ENCODE results near the gene KCNMA1. TPM values are rescaled to one million over a fixed set of nuclear protein-coding genes. Genes with fewer than 3 reads are reported as not detected.

Gene KCNMA1
- total RNA-seq, 1 experiment from 2014 or later, result 0.49 TPM

DNA sequence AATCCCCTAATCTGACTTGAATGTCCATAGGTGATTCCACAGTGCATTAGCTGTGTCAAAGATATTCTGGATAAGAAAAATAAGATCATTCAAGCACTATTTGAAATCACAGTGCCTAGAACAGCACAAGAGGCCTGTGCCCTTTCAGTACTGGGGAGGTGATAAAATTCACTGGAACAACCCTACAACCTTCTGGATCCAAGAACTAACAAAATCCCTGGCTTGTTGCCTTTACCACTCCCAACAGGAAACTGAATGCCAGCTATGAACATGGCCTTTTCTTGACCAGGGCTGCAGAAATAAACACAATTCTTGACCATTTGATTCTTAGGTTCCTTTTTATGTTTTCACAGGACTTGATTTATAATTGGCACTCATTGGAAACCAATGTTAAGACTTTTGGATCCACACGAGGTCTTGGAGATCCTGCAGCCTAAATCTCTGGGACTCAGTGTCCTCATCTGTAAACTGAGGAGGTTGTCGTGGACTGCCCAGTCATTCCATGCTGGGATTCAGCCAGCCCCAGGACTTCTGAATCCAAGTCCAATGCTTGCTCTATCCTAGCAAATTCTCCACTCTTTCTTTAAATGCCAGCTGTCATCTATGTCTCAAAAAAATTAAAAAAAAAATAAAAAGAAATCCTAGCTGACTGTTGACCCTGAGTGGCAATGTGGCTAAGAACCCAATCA is 624.7 kb downstream of the KCNMA1 start:
- no peak overlapping the region for H3K4me2 ChIP-seq (ENCODE audit: low read length)
- no peaks in the 10 kb centered on the region for H3K4me1 ChIP-seq (ENCODE audit: control insufficient read depth in 1 of 2, insufficient read depth in 2 of 2, low read length in 2 of 2)
- TF ChIP-seq EZH2phosphoT487 (IDR thresholded peaks at IDR 0.05; ENCODE audit: borderline replicate concordance), result no peak
- no peak for TF ChIP-seq EZH2 (IDR thresholded peaks at IDR 0.05)
- no peak for TF ChIP-seq ZNF274 (IDR thresholded peaks at IDR 0.05; ENCODE audit: low read depth, low read length)
- TF ChIP-seq POLR2A (IDR thresholded peaks at IDR 0.05; ENCODE audit: borderline replicate concordance, extremely low read depth, insufficient read depth, insufficient read length), result no peak
- no peak for TF ChIP-seq ZBTB33 (IDR thresholded peaks at IDR 0.05; ENCODE audit: extremely low read depth, insufficient replicate concordance, low read length)
- no peak for TF ChIP-seq MAX (IDR thresholded peaks at IDR 0.05)
- no peak for TF ChIP-seq YY1 (IDR thresholded peaks at IDR 0.05; ENCODE audit: extremely low read depth, insufficient replicate concordance, low read depth, low read length)
- no peak for TF ChIP-seq POLR2AphosphoS5 (IDR thresholded peaks at IDR 0.05; ENCODE audit: low read depth, low read length)
- TF ChIP-seq JUND (IDR thresholded peaks at IDR 0.05), result no peak
- no peak for TF ChIP-seq ZFX (IDR thresholded peaks at IDR 0.05)
- no peak for TF ChIP-seq TCF7L2 (IDR thresholded peaks at IDR 0.05; ENCODE audit: borderline replicate concordance, extremely low read depth, insufficient read depth, insufficient read length)
- no peak for TF ChIP-seq FOSL1 (IDR thresholded peaks at IDR 0.05; ENCODE audit: low read depth)
- TF ChIP-seq, protein P1, sequence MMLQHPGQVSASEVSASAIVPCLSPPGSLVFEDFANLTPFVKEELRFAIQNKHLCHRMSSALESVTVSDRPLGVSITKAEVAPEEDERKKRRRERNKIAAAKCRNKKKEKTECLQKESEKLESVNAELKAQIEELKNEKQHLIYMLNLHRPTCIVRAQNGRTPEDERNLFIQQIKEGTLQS (IDR thresholded peaks at IDR 0.05), result no peak
- intact Hi-C loops (cut with micrococcal nuclease), result no loop called here
- ChIA-PET RAD21 (ENCODE audit: low non-redundant PET in 1 of 2, low total read pairs in 2 of 2, uncharacterized antibody in 2 of 2, unreplicated experiment in 2 of 2) (no interaction called here), CTCF (no interaction called here), POLR2A (no interaction called here)
- DNase-seq (ENCODE audit: low read depth, low spot score), result no peak
- no peak overlapping the region for H3K4me3 ChIP-seq (replicated peaks in 1 of 2; ENCODE audit: low read depth in 1 of 2, low read length in 2 of 2)
- H3K79me2 ChIP-seq (ENCODE audit: insufficient read depth, low read length), result no peaks in the 10 kb centered on the region
- H3K9ac ChIP-seq (ENCODE audit: low read length), result no peak overlapping the region
- H2AFZ ChIP-seq (ENCODE audit: low read depth, low read length, poor library complexity, severe bottlenecking), result no peak overlapping the region
- no peak for ATAC-seq
- no peaks in the 10 kb centered on the region for H3K9me2 ChIP-seq (ENCODE audit: insufficient read depth)
- peaks cover 51% of the 10 kb centered on the region for H3K27me3 ChIP-seq (ENCODE audit: insufficient read depth, low read length)
- no TSS peak for BruUV-seq (replicated peaks)
- H4K20me1 ChIP-seq (ENCODE audit: insufficient read depth), result no peaks in the 10 kb centered on the region
- no peak overlapping the region for H3K27ac ChIP-seq (ENCODE audit: low read depth, low read length)
- no peaks in the 10 kb centered on the region for H3K36me3 ChIP-seq (ENCODE audit: control insufficient read depth in 1 of 2, insufficient read depth in 2 of 2, low read length in 2 of 2)
- no peaks in the 10 kb centered on the region for H3K9me3 ChIP-seq (ENCODE audit: control insufficient read depth in 1 of 2, insufficient read depth in 1 of 2, low read depth in 1 of 2, low read length in 2 of 2)

Measured in HCT116 (cell line).